WI38 (cell line): ENCODE results near the gene FOXP4.

Experiments used
- H3K4me3 ChIP-seq: 2 replicates; pipeline ENCODE4 v1.5.1; 2011; ENCODE audit warnings: low read depth, mild to moderate bottlenecking, control low read depth, low read length
- CTCF ChIP-seq: IDR thresholded peaks from 2 replicates; pipeline ENCODE4 v1.5.1; 2012; ENCODE audit warnings: low read depth, mild to moderate bottlenecking, control low read depth, low read length

The FOXP4 gene

GRCh38 chr6:41531016-41531415 is 15.2 kb upstream of the FOXP4 start:
- H3K4me3 ChIP-seq, result no peak overlapping the region
- no peak for TF ChIP-seq CTCF

DNA sequence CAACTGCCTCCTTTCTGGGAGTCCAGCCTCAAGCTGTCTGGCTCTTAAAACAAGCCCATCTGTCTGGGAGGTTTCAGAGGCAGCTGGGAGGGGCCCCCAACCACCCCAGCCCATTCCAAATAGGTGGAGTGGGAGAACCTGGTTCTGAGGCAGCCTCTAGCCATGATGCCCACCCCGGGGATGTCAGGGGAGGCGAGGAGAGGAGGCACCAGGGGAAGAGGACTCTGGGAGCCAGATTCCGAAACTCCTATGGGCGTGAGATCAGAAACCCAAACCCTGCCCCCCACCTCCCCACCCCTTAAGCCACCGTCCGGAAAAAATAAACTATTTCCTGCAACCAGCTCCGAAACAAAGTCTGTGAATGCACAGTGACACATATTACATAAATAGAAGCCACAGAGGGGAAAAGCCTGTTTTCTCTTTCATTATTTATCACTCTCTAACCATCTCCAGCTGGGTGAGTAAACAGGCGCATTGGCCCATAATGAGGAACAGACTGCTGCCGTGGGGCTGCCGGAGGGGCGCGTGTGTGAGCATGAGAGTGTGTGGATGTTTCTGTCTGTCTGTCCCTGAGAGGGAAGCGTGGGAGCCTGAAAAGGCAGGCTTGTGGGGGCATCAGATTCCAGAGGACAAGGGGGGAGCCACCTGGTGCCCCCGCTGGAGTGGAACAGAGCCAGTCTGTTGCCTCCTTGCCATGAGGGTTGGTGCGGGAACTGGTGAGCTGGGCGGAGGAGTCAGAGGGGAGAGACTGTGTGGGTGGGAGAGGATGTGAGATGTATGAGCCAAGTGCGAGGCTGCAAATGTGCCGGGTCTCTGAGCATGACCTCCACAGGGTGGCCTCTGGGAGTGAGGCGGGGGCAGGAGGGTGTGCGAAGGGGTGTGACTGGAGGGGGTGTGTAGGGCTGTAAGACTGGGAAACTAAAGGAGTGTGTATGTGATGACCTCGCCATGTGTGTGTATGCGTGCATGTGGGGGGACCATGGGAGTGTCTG is 14.3 kb upstream of the FOXP4 start:
- no peak for TF ChIP-seq CTCF
- H3K4me3 ChIP-seq, result no peak overlapping the region

DNA sequence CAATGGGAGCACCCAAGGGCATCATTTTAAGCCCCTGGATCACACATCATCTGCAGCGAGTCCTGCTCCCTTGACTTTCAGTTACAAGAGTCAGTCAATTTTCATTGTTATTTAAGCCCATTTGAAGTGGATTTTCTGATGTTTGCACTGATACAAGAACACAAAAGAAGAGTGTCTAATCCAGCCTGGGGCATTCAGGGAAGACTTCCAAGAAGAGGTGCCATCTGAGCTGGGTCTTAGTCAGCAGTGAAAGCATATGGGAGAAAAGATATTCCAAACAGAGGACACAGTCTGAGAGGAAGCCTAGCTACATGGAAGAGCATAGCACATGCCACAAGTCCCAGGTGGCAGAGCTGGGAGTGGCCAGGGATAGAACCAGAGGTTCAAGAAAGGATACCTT is 10.4 kb upstream of the FOXP4 start:
- no peak overlapping the region for H3K4me3 ChIP-seq
- no peak for TF ChIP-seq CTCF

DNA sequence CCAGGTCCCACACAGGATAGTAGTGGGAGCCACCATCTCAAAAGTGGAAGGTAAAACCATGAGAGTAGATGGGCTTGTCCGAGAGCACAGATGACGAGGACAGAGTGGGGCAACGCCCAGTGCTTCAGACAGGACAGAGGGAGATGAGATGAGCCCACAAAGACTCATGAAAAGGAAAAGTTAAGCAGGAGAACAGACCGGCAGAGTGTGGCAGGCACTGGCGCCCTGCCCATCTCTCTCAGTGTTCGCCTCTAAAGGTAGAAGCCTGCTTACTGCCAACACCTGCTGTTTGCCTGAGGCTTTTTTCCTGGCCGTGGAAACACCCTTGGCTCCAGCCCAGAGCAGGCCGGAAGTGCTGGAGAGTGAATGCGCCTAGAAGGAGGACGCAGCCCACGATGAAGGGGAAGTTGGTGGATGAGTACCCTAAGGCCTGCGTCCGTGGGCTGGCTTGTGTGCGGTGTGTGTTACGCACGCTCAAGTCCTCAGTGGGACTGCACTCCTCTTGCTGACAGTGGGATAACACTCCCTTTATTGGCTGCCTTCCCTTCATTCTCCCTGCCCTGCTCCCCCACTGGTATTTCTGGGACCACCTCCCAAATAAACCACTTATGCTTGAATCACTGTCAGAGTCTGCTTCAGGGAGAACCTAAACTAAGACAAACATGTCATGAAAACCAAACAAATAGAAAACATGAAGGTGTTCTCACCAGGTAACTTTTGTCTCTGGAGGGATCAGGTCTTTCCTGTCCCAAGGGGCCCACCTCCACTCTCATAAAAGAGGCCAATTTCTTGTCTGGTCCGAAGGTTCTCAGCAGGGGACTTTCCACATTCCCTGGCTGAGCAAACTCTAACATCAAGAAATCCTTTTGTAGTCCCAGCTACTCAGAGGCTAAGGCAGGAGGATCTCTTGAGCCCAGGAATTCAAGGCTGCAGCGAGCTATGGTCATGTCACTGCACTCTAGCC is 9.1 kb upstream of the FOXP4 start:
- no peak for TF ChIP-seq CTCF
- H3K4me3 ChIP-seq, result no peak overlapping the region

DNA sequence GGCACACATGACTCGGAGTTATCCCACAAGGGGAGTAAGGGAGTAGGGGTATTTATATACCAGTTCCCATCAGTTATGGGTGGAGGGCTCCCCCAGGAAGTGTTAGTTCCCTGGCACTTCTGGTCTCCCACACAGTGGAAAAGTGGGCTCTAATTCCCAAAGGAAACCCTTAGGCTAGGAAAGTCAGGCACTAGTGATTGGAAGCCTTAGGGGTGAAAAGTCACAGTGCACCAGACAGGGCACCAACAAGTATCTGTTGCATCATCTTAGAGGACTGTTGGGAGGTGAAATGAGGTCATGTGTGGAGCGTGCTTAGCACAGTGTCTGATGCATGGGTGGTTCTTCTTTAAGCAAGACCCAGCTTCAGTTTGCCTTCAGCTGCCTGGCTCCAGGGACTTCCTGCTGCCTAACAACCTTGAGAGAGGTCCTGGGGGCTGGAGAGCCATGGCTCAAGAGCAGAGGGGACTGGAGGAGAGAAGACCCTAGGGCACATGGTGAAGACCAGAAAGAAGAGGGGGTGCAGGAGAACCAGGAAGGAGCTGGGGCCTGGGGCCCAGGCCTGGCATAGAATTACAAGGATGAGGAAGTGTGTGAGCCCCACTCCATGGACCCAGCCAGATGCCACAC is 7.5 kb upstream of the FOXP4 start:
- no peak for TF ChIP-seq CTCF
- no peak overlapping the region for H3K4me3 ChIP-seq

GRCh38 chr6:41539204-41539603 is 7.0 kb upstream of the FOXP4 start:
- TF ChIP-seq CTCF, result no peak
- H3K4me3 ChIP-seq, result no peak overlapping the region
